ENCODE data around the gene PSMD12.
"Not testable (repeated sequence)": the region's sequence is repeated elsewhere in the genome, so short reads cannot be mapped to it uniquely, and the experiment has no call there.

The PSMD12 gene

GRCh38 chr17:67359960-67360791, 6.2 kb downstream of the PSMD12 start:
- in situ Hi-C loops (cut with MboI; ENCODE audit: low sequenced_read_pairs) = no loop called here

- in situ Hi-C loops (cut with MboI; ENCODE audit: low sequenced_read_pairs) = no loop called here
These were observed 7.8 kb downstream of the PSMD12 start for GRCh38 chr17:67358612-67359011.

GRCh38 chr17:67353929-67354574, 12.3 kb downstream of the PSMD12 start:
- in situ Hi-C loops (cut with MboI; ENCODE audit: low sequenced_read_pairs) = no loop called here

- in situ Hi-C loops (cut with MboI; ENCODE audit: low sequenced_read_pairs) = no loop called here
These were observed 13.2 kb downstream of the PSMD12 start for GRCh38 chr17:67353161-67353560.

- in situ Hi-C loops (cut with MboI; ENCODE audit: low sequenced_read_pairs) = no loop called here
These were observed 17.0 kb downstream of the PSMD12 start for GRCh38 chr17:67349420-67349819.

- in situ Hi-C loops (cut with MboI; ENCODE audit: low sequenced_read_pairs) = no loop called here
These were observed 18.6 kb downstream of the PSMD12 start for GRCh38 chr17:67347826-67348225.

- in situ Hi-C loops (cut with MboI; ENCODE audit: low sequenced_read_pairs) = no loop called here
These were observed 23.1 kb downstream of the PSMD12 start for GRCh38 chr17:67343237-67343636.

- in situ Hi-C loops (cut with MboI; ENCODE audit: low sequenced_read_pairs) = not testable (repeated sequence)
These were observed 28.0 kb downstream of the PSMD12 start for GRCh38 chr17:67338353-67338752.

- in situ Hi-C loops (cut with MboI; ENCODE audit: low sequenced_read_pairs) = no loop called here
These were observed 29.5 kb downstream of the PSMD12 start for GRCh38 chr17:67336859-67337258.

GRCh38 chr17:67335245-67335835, 31.0 kb downstream of the PSMD12 start:
- in situ Hi-C loops (cut with MboI; ENCODE audit: low sequenced_read_pairs) = no loop called here

- in situ Hi-C loops (cut with MboI; ENCODE audit: low sequenced_read_pairs) = not testable (repeated sequence)
These were observed 34.2 kb downstream of the PSMD12 start for GRCh38 chr17:67332162-67332508.

- in situ Hi-C loops (cut with MboI; ENCODE audit: low sequenced_read_pairs) = not testable (repeated sequence)
These were observed 34.8 kb downstream of the PSMD12 start for GRCh38 chr17:67331381-67332161.

GRCh38 chr17:67328026-67328425, 38.4 kb downstream of the PSMD12 start:
- in situ Hi-C loops (cut with MboI; ENCODE audit: low sequenced_read_pairs) = no loop called here

- in situ Hi-C loops (cut with MboI; ENCODE audit: low sequenced_read_pairs) = not testable (repeated sequence)
These were observed 39.2 kb downstream of the PSMD12 start for GRCh38 chr17:67326959-67327745.

- in situ Hi-C loops (cut with MboI; ENCODE audit: low sequenced_read_pairs) = no loop called here
These were observed 39.9 kb downstream of the PSMD12 start for GRCh38 chr17:67326440-67326839.

- in situ Hi-C loops (cut with MboI; ENCODE audit: low sequenced_read_pairs) = no loop called here
These were observed 42.0 kb downstream of the PSMD12 start for GRCh38 chr17:67324330-67324729.

GRCh38 chr17:67323445-67323844, 42.9 kb downstream of the PSMD12 start:
- in situ Hi-C loops (cut with MboI; ENCODE audit: low sequenced_read_pairs) = no loop called here

GRCh38 chr17:67322042-67322787, 44.2 kb downstream of the PSMD12 start:
- in situ Hi-C loops (cut with MboI; ENCODE audit: low sequenced_read_pairs) = no loop called here

GRCh38 chr17:67321486-67321885, 44.9 kb downstream of the PSMD12 start:
- in situ Hi-C loops (cut with MboI; ENCODE audit: low sequenced_read_pairs) = not testable (repeated sequence)

- in situ Hi-C loops (cut with MboI; ENCODE audit: low sequenced_read_pairs) = no loop called here
These were observed 49.6 kb downstream of the PSMD12 start for GRCh38 chr17:67316781-67317180.
